HCT116 (cell line): ENCODE results near the gene HPCA. TPM values are rescaled to one million over a fixed set of nuclear protein-coding genes. Genes with fewer than 3 reads are reported as not detected.

Source experiments
- ATAC-seq: fragments of 200-7000 bp; cut with Tn5 transposase; 2 replicates; pipeline ENCODE4 v1.9.1; 2020; ENCODE audit warnings: mild to moderate bottlenecking, moderate library complexity
- BruUV-seq: library from RNA; stranded (reverse); fragments of 400-500 nt; replicated peaks from 2 replicates; lab custom pipeline; 2021; lab: Mats Ljungman, UMichigan
- CTCF ChIA-PET: fragments of 300-600 bp; sonication (Branson Sonifier 250); formaldehyde crosslinking; loops from one replicate; lab custom pipeline; 2021; ENCODE audit warnings: antibody characterized with exemption; lab: Charles Lee
- POLR2A ChIA-PET: fragments of 300-600, 350-600 bp; sonication (Branson Sonifier 250); formaldehyde crosslinking; loops from one replicate; lab custom pipeline; 2021; ENCODE audit warnings: antibody characterized with exemption; lab: Charles Lee
- RAD21 ChIA-PET, 2 experiments: fragments of 300-600 bp; sonication (Branson Sonifier 250); formaldehyde crosslinking; loops; one replicate each; lab custom pipeline; 2023; ENCODE audit warnings: low total read pairs in 2 of 2; ENCODE audit not compliant: uncharacterized antibody in 2 of 2, unreplicated experiment in 2 of 2, low non-redundant PET in 1 of 2; lab: Charles Lee
- DNase-seq: peaks from one replicate; pipeline ENCODE4 v3.0.0-alpha.2; 2010; ENCODE audit warnings: low read depth, low spot score
- H2AFZ ChIP-seq: fragments of 200-600 bp; shearing (Covaris generic), sonication (generic); 2 replicates; pipeline ENCODE4 v1.6.1; 2017; ENCODE audit warnings: low read depth, mixed run types, mixed read lengths, antibody characterized with exemption, low read length; ENCODE audit not compliant: poor library complexity, severe bottlenecking
- H3K27ac ChIP-seq: 2 replicates; pipeline ENCODE4 v1.5.1; 2012; ENCODE audit warnings: low read depth, low read length
- H3K27me3 ChIP-seq: fragments of 200-600 bp; sonication (generic); 2 replicates; pipeline ENCODE4 v1.6.1; 2016; ENCODE audit warnings: mixed run types, low read length, mixed read lengths; ENCODE audit not compliant: insufficient read depth
- H3K36me3 ChIP-seq, 2 experiments: fragments of 200-500 bp in 1 of 2; fragments of 200-600 bp in 1 of 2; sonication (Bioruptor generic) in 1 of 2; sonication (generic) in 1 of 2; 2 replicates each; pipeline versions ENCODE4 v1.5.1 to v1.6.1; 2014 to 2016; ENCODE audit warnings: low read length in 2 of 2, inconsistent platforms in 1 of 2, mixed read lengths in 1 of 2, mixed run types in 1 of 2; ENCODE audit not compliant: insufficient read depth in 2 of 2, control insufficient read depth in 1 of 2
- H3K4me1 ChIP-seq, 2 experiments: fragments of 200-600 bp in 1 of 2; sonication (generic) in 1 of 2; 2 replicates each; pipeline versions ENCODE4 v1.5.1 to v1.6.1; 2012 to 2017; ENCODE audit warnings: low read length in 2 of 2, inconsistent platforms in 1 of 2, mild to moderate bottlenecking in 1 of 2, mixed read lengths in 1 of 2, mixed run types in 1 of 2, moderate library complexity in 1 of 2; ENCODE audit not compliant: insufficient read depth in 2 of 2, control insufficient read depth in 1 of 2
- H3K4me2 ChIP-seq: fragments of 200-600 bp; sonication (generic); 2 replicates; pipeline ENCODE4 v1.6.1; 2017; ENCODE audit warnings: mixed run types, low read length, mixed read lengths
- H3K4me3 ChIP-seq, 2 experiments: fragments of 200-600 bp in 1 of 2; sonication (generic) in 1 of 2; replicated peaks in 1 of 2; 2 replicates each; pipeline ENCODE4 v1.5.1; 2011 to 2016; ENCODE audit warnings: low read length in 2 of 2, control low read depth in 1 of 2, low read depth in 1 of 2, mild to moderate bottlenecking in 1 of 2, mixed read lengths in 1 of 2, mixed run types in 1 of 2
- H3K79me2 ChIP-seq: fragments of 200-600 bp; sonication (generic); 2 replicates; pipeline ENCODE4 v1.6.1; 2017; ENCODE audit warnings: mild to moderate bottlenecking, mixed run types, low read length, moderate library complexity, mixed read lengths; ENCODE audit not compliant: insufficient read depth
- H3K9ac ChIP-seq: fragments of 200-600 bp; sonication (generic); 2 replicates; pipeline ENCODE4 v1.6.1; 2016; ENCODE audit warnings: low read length, mixed read lengths
- H3K9me2 ChIP-seq: fragments of 200-600 bp; sonication (generic), shearing (Covaris generic); 2 replicates; pipeline ENCODE4 v1.6.1; 2017; ENCODE audit warnings: mixed run types, mild to moderate bottlenecking, moderate library complexity; ENCODE audit not compliant: insufficient read depth
- H3K9me3 ChIP-seq, 2 experiments: fragments of 200-500 bp in 1 of 2; fragments of 200-600 bp in 1 of 2; sonication (Bioruptor generic) in 1 of 2; sonication (generic) in 1 of 2; 2 replicates each; pipeline ENCODE4 v1.6.1; 2014 to 2017; ENCODE audit warnings: low read length in 2 of 2, mixed read lengths in 2 of 2, inconsistent platforms in 1 of 2, low read depth in 1 of 2, mild to moderate bottlenecking in 1 of 2, mixed run types in 1 of 2, moderate library complexity in 1 of 2; ENCODE audit not compliant: control insufficient read depth in 1 of 2, insufficient read depth in 1 of 2
- H4K20me1 ChIP-seq: fragments of 200-600 bp; sonication (generic), shearing (Covaris generic); 2 replicates; pipeline ENCODE4 v1.6.1; 2017; ENCODE audit warnings: mixed run types, mild to moderate bottlenecking, moderate library complexity; ENCODE audit not compliant: insufficient read depth
- EGR1 ChIP-seq: IDR thresholded peaks from 2 replicates; pipeline ENCODE4 v1.6.1; 2012; ENCODE audit warnings: low read depth
- EZH2 ChIP-seq: fragments of 200-600 bp; sonication (generic); IDR thresholded peaks from 2 replicates; pipeline ENCODE4 v1.6.1; 2017; ENCODE audit warnings: antibody characterized with exemption, mixed run types
- POLR2A ChIP-seq: IDR thresholded peaks from 2 replicates; pipeline ENCODE4 v1.7.0; 2011; ENCODE audit warnings: borderline replicate concordance; ENCODE audit not compliant: insufficient read depth, insufficient read length; ENCODE audit errors: extremely low read depth
- POLR2AphosphoS5 ChIP-seq: IDR thresholded peaks from 2 replicates; pipeline ENCODE4 v1.6.1; 2011; ENCODE audit warnings: mild to moderate bottlenecking, low read depth, low read length, moderate library complexity
- SIN3A ChIP-seq: IDR thresholded peaks from 2 replicates; pipeline ENCODE4 v1.6.1; 2012; ENCODE audit warnings: low read depth
- SP1 ChIP-seq: IDR thresholded peaks from 2 replicates; pipeline ENCODE4 v1.6.1; 2012; ENCODE audit warnings: low read depth
- TCF7L2 ChIP-seq: IDR thresholded peaks from 2 replicates; pipeline ENCODE4 v1.7.0; 2011; ENCODE audit warnings: borderline replicate concordance, inconsistent platforms; ENCODE audit not compliant: insufficient read depth, insufficient read length; ENCODE audit errors: extremely low read depth
- intact Hi-C: fragments of 100-400 bp; cut with micrococcal nuclease; formaldehyde crosslinking; loops from 2 replicates; pipeline ENCODE4 v1.10.0; 2022
- total RNA-seq: library from RNA; stranded (reverse); gene quantifications from one replicate; pipeline ENCODE4 v1.2.1, GENCODE V29; 2021; ENCODE audit not compliant: unreplicated experiment
- TF ChIP-seq, protein P1 (sequence below), 3 experiments: fragments of 200-600 bp in 1 of 3; sonication (generic) in 1 of 3; IDR thresholded peaks in 2 of 3; conservative IDR thresholded peaks in 1 of 3; 2 replicates each; pipeline ENCODE4 v1.5.1; 2012 to 2017; ENCODE audit warnings: low read depth in 2 of 3, low read length in 2 of 3, antibody characterized with exemption in 1 of 3, borderline replicate concordance in 1 of 3, control low read depth in 1 of 3, mild to moderate bottlenecking in 1 of 3, mixed read lengths in 1 of 3, mixed run types in 1 of 3, moderate library complexity in 1 of 3; ENCODE audit not compliant: insufficient read depth in 1 of 3
- TF ChIP-seq, protein P2 (sequence below): IDR thresholded peaks from 2 replicates; pipeline ENCODE4 v1.6.1; 2012
- TF ChIP-seq, protein P3 (sequence below): IDR thresholded peaks from 2 replicates; pipeline ENCODE4 v1.6.1; 2011; ENCODE audit warnings: mild to moderate bottlenecking, low read length, moderate library complexity; ENCODE audit not compliant: insufficient replicate concordance; ENCODE audit errors: extremely low read depth

Gene HPCA
- total RNA-seq, 1 experiment from 2014 or later: 0.15 TPM

DNA sequence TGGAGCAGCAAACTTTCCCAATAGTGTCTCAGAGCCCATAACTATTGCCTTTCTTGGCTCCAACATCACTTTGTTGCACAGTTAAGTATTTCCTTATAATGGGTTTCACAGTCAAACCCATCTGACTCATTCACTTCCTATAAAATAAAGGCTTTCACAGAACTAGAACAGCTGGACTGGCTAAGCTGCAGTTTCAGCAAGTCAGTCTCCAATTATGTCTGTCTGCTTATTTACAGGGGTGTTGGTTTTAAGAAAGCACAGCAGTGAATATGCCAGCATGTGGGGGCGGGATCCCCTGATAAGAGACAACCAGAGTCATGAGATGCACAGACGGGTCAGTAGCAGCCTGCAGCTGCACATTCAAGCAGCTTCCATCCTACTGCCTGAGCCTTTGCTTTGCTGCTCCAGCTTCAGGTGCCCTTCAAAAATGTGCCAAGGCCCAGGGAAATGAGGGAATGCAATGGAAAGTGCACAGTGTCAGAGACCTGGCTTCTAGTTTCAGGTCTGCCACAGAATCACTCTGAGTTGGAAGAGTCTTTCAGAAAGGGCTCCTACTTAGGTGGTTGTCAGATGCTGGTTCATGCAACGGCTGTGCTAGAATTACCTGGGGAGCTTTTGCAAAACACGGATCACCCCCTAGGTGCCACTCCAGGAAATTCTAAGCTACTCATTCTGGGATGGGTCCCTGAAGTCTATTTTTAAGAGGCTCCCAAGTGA is 53.5 kb downstream of the HPCA start:
- H3K9me3 ChIP-seq: no peaks in the 10 kb centered on the region
- intact Hi-C loops: no loop called here
- H4K20me1 ChIP-seq: no peaks in the 10 kb centered on the region
- H3K4me2 ChIP-seq: no peak overlapping the region
- ChIA-PET POLR2A (no interaction called here), CTCF (no interaction called here), RAD21 (no interaction called here)
- peaks cover 0 to 8% of the 10 kb centered on the region in 2 experiments; a peak in 1 of 4 replicates for H3K4me1 ChIP-seq
- H3K27me3 ChIP-seq: no peaks in the 10 kb centered on the region
- H3K4me3 ChIP-seq: no peak overlapping the region
- H3K79me2 ChIP-seq: no peaks in the 10 kb centered on the region
- no TSS peak for BruUV-seq
- TF ChIP-seq EZH2 (no peak), EGR1 (no peak), SIN3A (no peak), POLR2AphosphoS5 (no peak), SP1 (no peak), POLR2A (no peak), TCF7L2 (no peak)
- TF ChIP-seq, protein P1, sequence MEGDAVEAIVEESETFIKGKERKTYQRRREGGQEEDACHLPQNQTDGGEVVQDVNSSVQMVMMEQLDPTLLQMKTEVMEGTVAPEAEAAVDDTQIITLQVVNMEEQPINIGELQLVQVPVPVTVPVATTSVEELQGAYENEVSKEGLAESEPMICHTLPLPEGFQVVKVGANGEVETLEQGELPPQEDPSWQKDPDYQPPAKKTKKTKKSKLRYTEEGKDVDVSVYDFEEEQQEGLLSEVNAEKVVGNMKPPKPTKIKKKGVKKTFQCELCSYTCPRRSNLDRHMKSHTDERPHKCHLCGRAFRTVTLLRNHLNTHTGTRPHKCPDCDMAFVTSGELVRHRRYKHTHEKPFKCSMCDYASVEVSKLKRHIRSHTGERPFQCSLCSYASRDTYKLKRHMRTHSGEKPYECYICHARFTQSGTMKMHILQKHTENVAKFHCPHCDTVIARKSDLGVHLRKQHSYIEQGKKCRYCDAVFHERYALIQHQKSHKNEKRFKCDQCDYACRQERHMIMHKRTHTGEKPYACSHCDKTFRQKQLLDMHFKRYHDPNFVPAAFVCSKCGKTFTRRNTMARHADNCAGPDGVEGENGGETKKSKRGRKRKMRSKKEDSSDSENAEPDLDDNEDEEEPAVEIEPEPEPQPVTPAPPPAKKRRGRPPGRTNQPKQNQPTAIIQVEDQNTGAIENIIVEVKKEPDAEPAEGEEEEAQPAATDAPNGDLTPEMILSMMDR (IDR thresholded peaks at IDR 0.05 in 2 of 3, conservative IDR thresholded peaks at IDR 0.05 in 1 of 3; ENCODE audit: borderline replicate concordance in 1 of 3, insufficient read depth in 1 of 3, low read depth in 2 of 3, low read length in 2 of 3): no peak
- TF ChIP-seq, protein P2, sequence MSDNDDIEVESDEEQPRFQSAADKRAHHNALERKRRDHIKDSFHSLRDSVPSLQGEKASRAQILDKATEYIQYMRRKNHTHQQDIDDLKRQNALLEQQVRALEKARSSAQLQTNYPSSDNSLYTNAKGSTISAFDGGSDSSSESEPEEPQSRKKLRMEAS: no peak
- TF ChIP-seq, protein P3, sequence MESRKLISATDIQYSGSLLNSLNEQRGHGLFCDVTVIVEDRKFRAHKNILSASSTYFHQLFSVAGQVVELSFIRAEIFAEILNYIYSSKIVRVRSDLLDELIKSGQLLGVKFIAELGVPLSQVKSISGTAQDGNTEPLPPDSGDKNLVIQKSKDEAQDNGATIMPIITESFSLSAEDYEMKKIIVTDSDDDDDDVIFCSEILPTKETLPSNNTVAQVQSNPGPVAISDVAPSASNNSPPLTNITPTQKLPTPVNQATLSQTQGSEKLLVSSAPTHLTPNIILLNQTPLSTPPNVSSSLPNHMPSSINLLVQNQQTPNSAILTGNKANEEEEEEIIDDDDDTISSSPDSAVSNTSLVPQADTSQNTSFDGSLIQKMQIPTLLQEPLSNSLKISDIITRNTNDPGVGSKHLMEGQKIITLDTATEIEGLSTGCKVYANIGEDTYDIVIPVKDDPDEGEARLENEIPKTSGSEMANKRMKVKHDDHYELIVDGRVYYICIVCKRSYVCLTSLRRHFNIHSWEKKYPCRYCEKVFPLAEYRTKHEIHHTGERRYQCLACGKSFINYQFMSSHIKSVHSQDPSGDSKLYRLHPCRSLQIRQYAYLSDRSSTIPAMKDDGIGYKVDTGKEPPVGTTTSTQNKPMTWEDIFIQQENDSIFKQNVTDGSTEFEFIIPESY: no peak
- H2AFZ ChIP-seq: no peak overlapping the region
- ATAC-seq (no peak), DNase-seq (no peak)
- H3K9ac ChIP-seq: no peak overlapping the region
- no peaks in the 10 kb centered on the region for H3K9me2 ChIP-seq
- H3K36me3 ChIP-seq: peaks cover 3 to 14% of the 10 kb centered on the region in 2 experiments; a peak in 3 of 4 replicates
- H3K27ac ChIP-seq: no peak overlapping the region
